Measurements from ENCODE around the gene DDX27.
"Not testable (repeated sequence)": the region's sequence is repeated elsewhere in the genome, so short reads cannot be mapped to it uniquely, and the experiment has no call there.

Gene DDX27, protein sequence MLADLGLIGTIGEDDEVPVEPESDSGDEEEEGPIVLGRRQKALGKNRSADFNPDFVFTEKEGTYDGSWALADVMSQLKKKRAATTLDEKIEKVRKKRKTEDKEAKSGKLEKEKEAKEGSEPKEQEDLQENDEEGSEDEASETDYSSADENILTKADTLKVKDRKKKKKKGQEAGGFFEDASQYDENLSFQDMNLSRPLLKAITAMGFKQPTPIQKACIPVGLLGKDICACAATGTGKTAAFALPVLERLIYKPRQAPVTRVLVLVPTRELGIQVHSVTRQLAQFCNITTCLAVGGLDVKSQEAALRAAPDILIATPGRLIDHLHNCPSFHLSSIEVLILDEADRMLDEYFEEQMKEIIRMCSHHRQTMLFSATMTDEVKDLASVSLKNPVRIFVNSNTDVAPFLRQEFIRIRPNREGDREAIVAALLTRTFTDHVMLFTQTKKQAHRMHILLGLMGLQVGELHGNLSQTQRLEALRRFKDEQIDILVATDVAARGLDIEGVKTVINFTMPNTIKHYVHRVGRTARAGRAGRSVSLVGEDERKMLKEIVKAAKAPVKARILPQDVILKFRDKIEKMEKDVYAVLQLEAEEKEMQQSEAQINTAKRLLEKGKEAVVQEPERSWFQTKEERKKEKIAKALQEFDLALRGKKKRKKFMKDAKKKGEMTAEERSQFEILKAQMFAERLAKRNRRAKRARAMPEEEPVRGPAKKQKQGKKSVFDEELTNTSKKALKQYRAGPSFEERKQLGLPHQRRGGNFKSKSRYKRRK

GRCh38 chr20:49219091-49219923 lies at the start of gene DDX27:
DDX27 (plus strand) TSS chr20:49219416; CDS start chr20:49219449, 33 bp downstream.
- peak; percentile 99 for DNase-seq

DNA sequence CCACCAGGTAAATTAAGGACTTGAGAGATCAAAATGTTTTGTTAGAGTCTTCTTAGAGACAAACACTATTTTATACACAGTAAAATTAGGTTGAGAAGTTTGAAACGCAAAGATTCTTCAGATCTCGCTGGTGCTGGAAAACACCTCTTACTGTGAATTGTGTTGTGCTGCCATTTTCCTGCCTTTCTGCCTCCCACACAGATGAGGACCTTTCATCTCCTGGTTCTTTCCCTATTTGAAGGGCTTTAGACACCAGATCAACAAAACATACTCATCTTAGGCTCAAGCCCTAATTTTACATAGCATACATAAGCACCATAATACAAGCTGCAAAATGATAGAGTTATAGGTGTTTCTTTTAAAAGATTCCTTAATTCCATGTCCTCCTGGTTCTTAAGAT lies 49.7 kb upstream of the DDX27 start:
- DNase-seq, result no peak

GRCh38 chr20:49170714-49171113 lies 48.5 kb upstream of the DDX27 start:
- no peak for DNase-seq

- no peak for DNase-seq
These were observed 47.3 kb upstream of the DDX27 start for GRCh38 chr20:49171909-49172308.

- DNase-seq, result no peak
These were observed 46.8 kb upstream of the DDX27 start for GRCh38 chr20:49172413-49172812.

DNA sequence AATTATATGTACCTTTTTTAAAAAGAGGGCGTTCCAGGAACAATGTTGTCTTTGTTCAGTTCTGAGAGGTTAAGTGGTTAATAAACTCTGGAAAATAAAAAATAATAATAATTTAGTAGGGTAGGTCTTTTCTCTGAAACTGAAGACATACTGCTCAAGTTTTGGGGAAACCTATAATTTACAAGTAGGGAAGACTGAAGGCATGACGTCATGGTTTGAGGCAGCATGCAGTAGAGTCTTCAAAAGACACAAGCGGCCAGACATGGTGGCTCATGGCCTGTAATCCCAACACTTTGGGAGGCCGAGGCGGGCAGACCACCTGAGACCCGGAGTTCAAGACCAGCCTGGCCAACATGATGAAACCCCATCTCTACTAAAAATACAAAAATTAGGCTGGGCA lies 45.0 kb upstream of the DDX27 start:
- DNase-seq, result no peak

DNA sequence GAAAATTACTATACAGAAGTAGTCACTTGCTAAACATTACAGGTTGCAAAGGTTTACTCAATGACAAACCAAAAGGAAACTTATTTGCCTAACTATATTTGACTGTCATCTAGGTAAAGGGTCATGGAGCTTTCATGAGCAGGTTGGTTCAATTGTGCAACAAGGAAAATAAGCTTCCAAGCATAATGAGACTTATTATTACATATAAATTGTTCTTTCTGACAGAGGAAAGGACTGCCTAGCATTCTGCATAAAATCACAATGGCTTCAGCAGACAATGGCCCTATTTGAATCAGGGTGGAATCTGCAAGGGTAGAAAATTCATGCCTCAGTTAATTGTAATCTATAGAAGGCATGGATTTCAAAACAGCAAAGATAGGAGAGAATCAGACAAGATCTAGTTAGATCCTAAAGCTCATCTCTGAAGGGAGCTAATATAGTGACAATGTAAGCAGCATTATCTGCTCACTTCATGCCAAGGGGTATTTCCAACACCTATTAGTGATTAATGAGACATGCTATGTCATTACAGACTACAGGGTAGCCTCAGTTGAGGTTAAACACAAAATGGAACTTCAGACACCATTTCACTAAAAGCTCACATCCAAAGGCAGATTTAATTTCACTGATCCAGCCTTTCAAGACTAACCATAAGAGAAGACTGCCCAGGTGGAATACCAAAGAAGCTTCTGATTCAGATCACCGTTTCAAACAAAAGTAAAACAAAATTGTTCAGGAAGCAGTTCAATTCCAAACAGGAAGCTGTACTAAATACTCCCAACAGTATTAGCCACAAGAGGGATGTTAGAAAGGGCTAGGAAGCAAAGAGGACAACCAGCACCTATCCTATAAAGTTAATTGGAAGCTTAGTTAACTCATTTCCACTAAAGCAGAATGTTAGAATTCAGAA lies 39.6 kb upstream of the DDX27 start:
- DNase-seq, result no peak

- DNase-seq, result no peak
These were observed 37.8 kb upstream of the DDX27 start for GRCh38 chr20:49181265-49181877.

DNA sequence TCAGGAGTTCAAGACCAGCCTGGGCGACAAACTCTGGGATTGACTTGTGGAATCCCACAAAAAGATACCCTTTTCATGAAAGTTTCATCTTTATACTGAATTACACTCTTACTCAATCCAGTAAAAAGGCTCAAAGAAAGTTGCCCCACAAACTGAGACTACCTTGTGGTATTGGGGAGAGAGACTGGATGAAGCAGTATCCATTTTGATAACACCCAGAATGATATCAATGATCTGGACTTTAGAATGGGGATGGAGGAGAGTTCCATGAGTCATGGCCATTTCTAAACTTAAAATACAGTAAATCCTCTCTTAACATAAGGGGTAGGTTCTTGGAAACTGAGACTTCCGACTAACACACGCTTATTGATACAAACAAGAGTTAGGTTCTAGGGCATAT lies 35.8 kb upstream of the DDX27 start:
- DNase-seq, result no peak

DNA sequence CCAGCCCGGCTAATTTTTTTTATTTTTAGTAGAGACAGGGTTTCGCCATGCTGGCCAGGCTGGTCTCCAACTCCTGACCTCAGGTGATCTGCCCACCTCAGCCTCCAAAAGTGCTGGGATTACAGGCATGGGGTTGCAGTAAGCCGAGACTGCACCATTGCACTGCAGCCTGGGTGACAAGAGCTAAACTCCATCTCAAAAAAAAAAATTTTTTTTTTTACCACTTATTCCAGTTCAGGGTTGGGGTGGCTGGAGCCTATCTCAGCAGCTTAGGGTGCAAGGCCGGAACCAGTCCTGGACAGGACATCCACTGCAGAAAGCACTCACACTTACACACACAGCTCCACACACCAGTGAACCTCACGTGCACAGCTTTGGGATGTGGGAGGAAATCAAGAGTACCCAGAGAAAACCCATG lies 35.1 kb upstream of the DDX27 start:
- DNase-seq, result not testable (repeated sequence)

DNA sequence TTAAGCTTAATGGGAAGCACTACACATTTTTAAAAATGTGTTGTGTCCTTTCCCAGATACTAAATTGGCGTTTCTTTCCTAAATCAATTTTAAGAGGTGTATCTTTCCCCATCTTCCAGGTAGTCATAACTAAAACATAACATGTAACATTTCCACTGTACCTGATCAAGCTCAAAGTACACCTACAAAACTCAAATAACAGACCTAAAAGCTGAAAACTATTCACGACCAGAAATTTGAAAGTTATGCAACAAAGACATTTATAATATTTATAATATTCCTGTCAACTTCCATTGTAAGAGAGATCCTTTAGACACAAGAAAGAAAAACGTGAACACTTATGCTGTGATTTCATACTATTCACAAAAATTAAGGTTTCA lies 34.5 kb upstream of the DDX27 start:
- DNase-seq, result no peak

DNA sequence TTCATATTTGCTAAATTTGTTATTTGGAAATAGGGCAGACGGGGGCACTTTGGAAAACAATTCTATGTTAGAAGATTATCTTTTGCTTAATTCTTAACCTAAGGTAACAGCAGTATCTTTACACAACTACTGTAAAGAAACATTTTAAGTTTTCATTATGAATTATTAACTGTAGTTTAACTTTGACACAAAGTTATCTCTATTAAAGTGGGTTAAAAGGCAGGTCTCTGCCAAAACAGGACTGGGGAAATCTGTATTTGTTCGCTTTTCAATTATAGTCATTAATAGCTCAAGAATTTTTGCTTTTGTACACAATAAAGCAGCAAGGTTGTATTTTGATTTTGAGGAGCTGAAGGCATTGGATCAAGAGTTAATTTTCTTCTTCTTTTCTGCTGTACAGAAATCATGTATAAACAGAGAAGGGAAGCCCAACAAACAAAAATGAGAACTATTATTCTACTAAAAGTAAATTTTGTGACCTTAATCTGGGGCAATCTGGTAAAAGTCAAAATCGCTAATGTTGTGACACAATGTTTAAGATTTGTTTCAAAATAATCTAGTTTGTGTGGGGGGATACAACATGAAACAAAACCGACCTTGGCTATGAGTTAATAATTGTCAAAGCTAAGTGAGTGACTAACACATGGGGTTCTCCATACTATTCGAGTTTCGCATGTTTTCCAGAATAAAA lies 34.0 kb upstream of the DDX27 start:
- DNase-seq, result no peak

DNA sequence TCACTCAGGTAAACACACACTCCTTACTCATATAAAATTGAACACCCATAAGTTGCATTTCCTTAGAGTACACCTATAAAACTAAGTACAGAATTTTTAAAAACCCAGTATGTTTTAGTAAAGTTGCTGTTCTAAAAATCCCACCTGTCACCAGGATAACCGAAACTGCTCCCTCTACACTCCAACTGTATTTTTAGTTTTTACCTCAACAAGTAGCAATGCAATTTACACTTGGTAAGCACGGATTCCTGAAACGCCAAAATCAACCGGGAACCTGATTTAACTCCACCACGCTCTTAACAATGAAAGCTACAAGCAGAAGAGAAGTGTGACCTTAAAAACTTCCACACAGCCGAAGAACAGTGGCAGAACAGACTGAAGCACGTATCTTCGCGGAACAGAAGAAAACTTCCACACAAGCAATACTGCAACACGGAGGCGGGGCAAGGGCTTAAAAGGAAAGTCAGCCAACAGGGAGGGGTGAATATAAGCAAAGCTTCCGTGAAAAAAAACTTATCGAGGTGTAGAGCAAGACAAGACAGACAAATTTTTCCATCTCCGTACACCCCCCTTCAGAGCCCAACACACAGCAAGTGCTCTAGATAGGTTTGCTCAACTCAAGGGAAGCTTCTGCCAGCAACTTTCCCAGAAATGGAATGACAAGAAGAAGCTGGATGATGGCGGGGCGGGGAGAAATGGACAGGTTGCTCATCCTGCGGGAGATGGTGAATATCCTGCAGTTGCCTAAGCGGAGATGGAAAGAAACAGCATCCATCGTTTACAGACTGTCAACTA lies 32.5 kb upstream of the DDX27 start:
- peak; percentile 42 for DNase-seq

DNA sequence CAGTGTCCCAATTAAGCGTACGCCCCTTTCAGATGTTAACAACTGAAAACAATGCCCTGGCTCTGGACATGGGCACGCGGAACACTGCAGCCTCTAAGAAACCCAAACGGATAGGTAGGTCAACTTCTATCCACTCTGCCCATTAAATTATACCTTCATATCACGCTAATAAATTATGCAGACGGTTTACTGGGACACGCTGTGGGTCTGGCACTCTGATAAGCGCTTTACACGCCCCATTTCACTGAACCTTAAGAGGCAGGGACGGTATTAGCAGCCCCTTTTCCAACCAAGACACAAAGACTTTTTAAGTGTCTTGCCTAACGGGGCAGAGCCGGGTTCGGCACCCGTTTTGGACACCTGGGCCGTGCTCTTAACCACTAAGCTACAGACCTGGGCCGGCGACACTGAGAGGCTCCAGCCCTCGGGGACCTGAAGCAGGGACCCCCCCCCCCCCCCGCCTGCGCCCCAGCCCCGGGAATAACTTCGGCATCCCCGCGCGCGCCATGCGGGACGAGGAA lies 31.8 kb upstream of the DDX27 start:
- DNase-seq, result no peak

GRCh38 chr20:49187851-49188641 lies 31.2 kb upstream of the DDX27 start, which contains the start of gene STAU1:
STAU1 (minus strand) TSS chr20:49188334; CDS start chr20:49166201, 22,133 bp downstream.
- peak; percentile 97 for DNase-seq

DNA sequence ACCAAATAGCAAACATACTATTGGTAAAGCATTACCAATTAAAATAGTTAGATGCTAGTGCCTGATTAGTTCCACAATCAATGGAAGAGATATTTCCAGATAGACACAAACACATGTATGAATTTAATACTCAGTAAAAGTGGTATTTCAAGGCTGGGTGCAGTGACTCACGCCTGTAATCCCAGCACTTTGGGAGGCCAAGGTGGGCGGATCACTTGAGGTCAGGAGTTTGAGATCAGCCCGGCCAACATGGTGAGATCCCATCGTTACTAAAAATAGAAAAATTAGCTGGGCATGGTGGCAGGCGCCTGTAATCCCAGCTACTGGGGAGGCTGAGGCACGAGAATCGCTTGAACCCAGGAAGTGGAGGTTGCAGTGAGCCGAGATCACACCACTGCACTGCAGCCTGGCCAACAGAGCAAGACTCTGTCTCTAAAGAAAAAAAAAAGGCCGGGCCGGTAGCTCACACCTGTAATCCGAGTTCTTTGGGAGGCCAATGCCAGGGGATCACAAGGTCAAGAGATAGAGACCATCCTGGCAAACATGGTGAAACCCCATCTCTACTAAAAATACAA lies 26.2 kb upstream of the DDX27 start:
- not testable (repeated sequence) for DNase-seq

- no peak for DNase-seq
These were observed 19.4 kb upstream of the DDX27 start for GRCh38 chr20:49199729-49200293.

- no peak for DNase-seq
These were observed 16.2 kb upstream of the DDX27 start for GRCh38 chr20:49203011-49203410.

Data from fibroblast of skin of right biceps (primary cell).